Naive thymus-derived CD8-positive, alpha-beta T cell (primary cell): ENCODE results near the gene GOLGA6A. TPM values are rescaled to one million over a fixed set of nuclear protein-coding genes. Genes with fewer than 3 reads are reported as not detected.
"Not testable (repeated sequence)": the region's sequence is repeated elsewhere in the genome, so short reads cannot be mapped to it uniquely, and the experiment has no call there.

Experiments used
- ATAC-seq, 2 donors: fragments of 150-1000 bp; cut with Tn5 transposase in 1 of 2; sonication (Bioruptor Pico), chemical (Tn5 transposase) in 1 of 2; 1 replicate in 1 of 2; 2 replicates in 1 of 2; pipeline ENCODE4 v1.10.0; 2021; ENCODE audit warnings: mild to moderate bottlenecking in 2 of 2, moderate library complexity in 2 of 2
- POLR2A ChIA-PET: fragments of 350-600 bp; sonication (Branson Sonifier 250); formaldehyde crosslinking; loops from one replicate; lab custom pipeline; 2021; ENCODE audit warnings: antibody characterized with exemption; lab: Charles Lee
- DNase-seq, 10 donors: peaks; one replicate each; pipeline versions ENCODE4 v3.0.0 to v3.0.0-alpha.2; 2020 to 2022
- H3K27ac Mint-ChIP-seq, 10 donors: one replicate each; pipeline ENCODE4 v1.8.0; 2020 to 2022; ENCODE audit warnings: mild to moderate bottlenecking in 10 of 10, mixed read lengths in 10 of 10, moderate library complexity in 4 of 10, inconsistent platforms in 1 of 10
- H3K27me3 Mint-ChIP-seq, 5 donors: one replicate each; pipeline ENCODE4 v1.8.0; 2021 to 2022; ENCODE audit warnings: mixed read lengths in 5 of 5
- H3K36me3 Mint-ChIP-seq, 3 donors: one replicate each; pipeline ENCODE4 v1.8.0; 2020 to 2022; ENCODE audit warnings: mixed read lengths in 3 of 3, mild to moderate bottlenecking in 2 of 3, inconsistent platforms in 1 of 3
- H3K4me1 Mint-ChIP-seq, 4 donors: one replicate each; pipeline ENCODE4 v1.8.0; 2021 to 2022; ENCODE audit warnings: mixed read lengths in 4 of 4
- H3K4me3 Mint-ChIP-seq, 10 donors: one replicate each; pipeline ENCODE4 v1.8.0; 2020 to 2022; ENCODE audit warnings: mild to moderate bottlenecking in 10 of 10, mixed read lengths in 10 of 10, moderate library complexity in 6 of 10, inconsistent platforms in 1 of 10
- H3K9me3 Mint-ChIP-seq, 9 donors: one replicate each; pipeline ENCODE4 v1.8.0; 2020 to 2022; ENCODE audit warnings: mixed read lengths in 9 of 9, mild to moderate bottlenecking in 3 of 9, inconsistent platforms in 1 of 9, moderate library complexity in 1 of 9
- polyA plus RNA-seq, 3 donors: library from polyadenylated mRNA; unstranded; fragments of 300-500 nt; fragmentation: Illumina TruSeq; gene quantifications; one replicate each; pipeline ENCODE4 v1.2.3, GENCODE V29; 2021
- total RNA-seq, 8 experiments: library from RNA in 2 of 8; stranded (reverse) in 2 of 8; gene quantifications; one replicate each; pipeline ENCODE4 v1.2.3 and lab custom pipeline; 2021 to 2026

GOLGA6A gene, protein sequence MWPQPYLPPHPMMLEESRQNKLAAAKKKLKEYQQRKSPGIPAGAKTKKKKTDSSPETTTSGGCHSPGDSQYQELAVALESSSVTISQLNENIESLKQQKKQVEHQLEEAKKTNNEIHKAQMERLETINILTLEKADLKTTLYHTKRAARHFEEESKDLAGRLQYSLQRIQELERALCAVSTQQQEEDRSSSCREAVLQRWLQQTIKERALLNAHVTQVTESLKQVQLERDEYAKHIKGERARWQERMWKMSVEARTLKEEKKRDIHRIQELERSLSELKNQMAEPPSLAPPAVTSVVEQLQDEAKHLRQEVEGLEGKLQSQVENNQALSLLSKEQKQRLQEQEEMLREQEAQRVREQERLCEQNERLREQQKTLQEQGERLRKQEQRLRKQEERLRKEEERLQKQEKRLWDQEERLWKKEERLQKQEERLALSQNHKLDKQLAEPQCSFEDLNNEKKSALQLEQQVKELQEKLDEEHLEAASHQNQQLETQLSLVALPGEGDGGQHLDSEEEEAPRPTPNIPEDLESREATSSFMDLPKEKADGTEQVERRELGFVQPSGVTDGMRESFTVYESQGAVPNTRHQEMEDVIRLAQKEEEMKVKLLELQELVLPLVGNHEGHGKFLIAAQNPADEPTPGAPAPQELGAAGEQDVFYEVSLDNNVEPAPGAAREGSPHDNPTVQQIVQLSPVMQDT
- under 1 TPM; 0.16 to 0.39 TPM for total RNA-seq
- polyA plus RNA-seq = under 1 TPM in 1 of 3 donors, not detected in 2; 0.05 TPM
- 0 to 0.14 (median 0.08) reads per million in 6 experiments for total RNA-seq (lab: John Stamatoyannopoulos, UW)

DNA sequence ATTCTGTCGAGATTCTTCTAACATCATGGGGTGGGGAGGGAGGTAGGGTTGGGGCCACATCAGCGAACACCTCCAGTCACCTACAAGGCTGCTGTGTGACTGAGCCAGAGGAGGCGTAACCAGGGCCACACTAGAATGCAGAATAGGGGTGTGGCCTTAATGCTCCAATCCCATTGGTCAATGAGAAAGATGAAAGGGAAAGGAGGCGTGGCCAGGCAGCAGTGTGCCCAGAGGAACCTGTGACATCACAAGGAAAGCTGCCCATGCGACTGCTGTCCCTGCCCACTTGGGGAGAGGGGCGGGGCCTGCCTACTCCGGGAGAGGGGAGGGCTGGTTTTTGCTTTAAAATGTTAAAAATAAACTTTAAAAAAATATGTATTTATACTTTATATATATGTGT, at the start of gene GOLGA6A:
Gene GOLGA6A, minus strand, starts transcription at position 101 of the 400 bp plus-strand sequence. Its CDS starts 41 bp downstream, at position 60.
- H3K9me3 Mint-ChIP-seq = not testable (repeated sequence)

GRCh38 chr15:74131628-74132413, 49.5 kb upstream of the GOLGA6A start:
- ATAC-seq = no peak
- H3K27ac Mint-ChIP-seq = no peak overlapping the region
- peaks cover 22 to 54% (median 49%) of the 10 kb centered on the region in 4 donors for H3K4me1 Mint-ChIP-seq

More for the DNA sequence above, at the start of gene GOLGA6A:
- H3K27ac Mint-ChIP-seq, ATAC-seq, H3K27me3 Mint-ChIP-seq, H3K4me1 Mint-ChIP-seq, DNase-seq, H3K36me3 Mint-ChIP-seq, POLR2A ChIA-PET, H3K4me3 Mint-ChIP-seq: not testable (repeated sequence)

GRCh38 chr15:74130849-74131627, 48.7 kb upstream of the GOLGA6A start:
- Mint-ChIP-seq H3K4me3 (peak overlapping the region in 2 of 10 donors; percentile 29 to 43), H3K9me3 (no peaks in the 10 kb centered on the region), H3K27me3 (peaks cover 25 to 94% (median 62%) of the 10 kb centered on the region in 5 donors), H3K27ac (peak overlapping the region in 1 of 10 donors; percentile 51), H3K4me1 (peaks cover 18 to 50% (median 45%) of the 10 kb centered on the region in 4 donors), H3K36me3 (peaks cover 0 to 2% (median 0%) of the 10 kb centered on the region in 3 donors)
- ATAC-seq (no peak), DNase-seq (no peak)
- POLR2A ChIA-PET = interaction anchor here (0.6 kb wide), 1 partner anchor 67 kb away, joined by 3 read pairs; no protein-coding TSS in a partner anchor

More at GRCh38 chr15:74131628-74132413, 49.5 kb upstream of the GOLGA6A start:
- peaks cover 27 to 95% (median 62%) of the 10 kb centered on the region in 5 donors for H3K27me3 Mint-ChIP-seq
- H3K9me3 Mint-ChIP-seq = no peaks in the 10 kb centered on the region
- peak overlapping the region in 5 of 10 donors; percentile 4 to 65 (median 21) for H3K4me3 Mint-ChIP-seq
- no peak for DNase-seq
- POLR2A ChIA-PET = interaction anchor here (0.6 kb wide), 1 partner anchor 66 kb away, joined by 3 read pairs; no protein-coding TSS in a partner anchor
- peaks cover 0 to 2% (median 0%) of the 10 kb centered on the region in 3 donors for H3K36me3 Mint-ChIP-seq

- Mint-ChIP-seq H3K9me3 (no peaks in the 10 kb centered on the region), H3K27ac (peak within 1 kb of the TSS in 1 of 10 donors; percentile 62), H3K36me3 (peaks cover 0 to 2% (median 0%) of the 10 kb centered on the region in 3 donors), H3K27me3 (peaks cover 25 to 92% (median 64%) of the 10 kb centered on the region in 5 donors), H3K4me1 (peaks cover 18 to 50% (median 41%) of the 10 kb centered on the region in 4 donors), H3K4me3 (peak within 1 kb of the TSS in 8 of 10 donors; percentile 29 to 63 (median 58))
- DNase-seq (no peak), ATAC-seq (no peak)
- POLR2A ChIA-PET = no interaction called here
Measured at GRCh38 chr15:74130155-74130848, 48.0 kb upstream of the GOLGA6A start, which contains the start of gene ISLR2. Gene ISLR2 (plus strand): TSS chr15:74130586. CDS start chr15:74132755, 2,169 bp downstream.

- peak overlapping the region in 7 of 10 donors; percentile 14 to 63 (median 59) for H3K4me3 Mint-ChIP-seq
- H3K27ac Mint-ChIP-seq = peak overlapping the region in 1 of 10 donors; percentile 62
- no peaks in the 10 kb centered on the region for H3K9me3 Mint-ChIP-seq
- H3K27me3 Mint-ChIP-seq = peaks cover 20 to 91% (median 62%) of the 10 kb centered on the region in 5 donors
- ATAC-seq (no peak), DNase-seq (no peak)
- POLR2A ChIA-PET = interaction anchor here (0.7 to 1.1 kb wide), 2 partner anchors 9 to 186 kb away, joined by 3 to 4 read pairs; no protein-coding TSS in a partner anchor
- H3K4me1 Mint-ChIP-seq = peaks cover 15 to 44% (median 35%) of the 10 kb centered on the region in 4 donors
- H3K36me3 Mint-ChIP-seq = no peaks in the 10 kb centered on the region
Measured at GRCh38 chr15:74129586-74130154, 47.3 kb upstream of the GOLGA6A start.

DNA sequence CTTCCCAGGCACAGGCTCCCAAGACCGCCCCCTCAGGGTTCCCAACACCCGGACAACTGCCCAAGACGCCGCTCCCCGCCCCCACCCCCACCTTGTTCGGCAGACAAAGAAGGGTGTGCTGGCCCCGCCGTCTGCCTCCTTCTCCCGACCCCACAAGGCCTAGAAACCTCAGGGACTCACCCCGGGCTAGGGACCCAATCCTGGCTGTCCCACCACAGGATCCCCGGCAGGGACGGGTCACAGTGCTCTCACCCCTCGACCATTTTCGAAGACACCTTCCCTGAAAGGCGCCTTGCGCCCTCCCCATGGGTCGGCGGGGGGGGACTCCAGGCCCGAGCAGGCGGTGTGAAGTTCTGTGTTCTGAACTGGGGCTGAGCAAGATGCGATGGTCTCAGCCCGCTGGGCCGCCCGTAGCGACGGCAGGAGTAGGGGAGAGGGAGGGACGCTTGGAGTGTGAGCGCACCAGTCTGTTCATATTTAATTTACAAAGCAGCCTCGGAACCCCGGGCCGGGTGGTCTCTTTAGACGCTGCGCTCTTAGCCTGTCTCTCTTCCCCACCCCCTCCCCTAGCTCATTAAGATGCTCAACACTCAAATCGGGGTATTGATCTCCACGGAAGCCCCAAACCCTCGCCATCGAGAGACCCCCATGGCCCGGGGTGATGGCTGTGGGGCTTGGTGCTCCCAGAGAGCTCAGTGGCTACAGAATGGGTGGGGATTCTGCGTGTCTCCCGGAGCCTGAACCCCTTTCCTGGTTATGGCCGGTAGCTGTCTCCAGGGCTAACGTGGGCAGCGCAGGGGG, 46.6 kb upstream of the GOLGA6A start:
- ATAC-seq (no peak), DNase-seq (no peak)
- peaks cover 15 to 39% (median 33%) of the 10 kb centered on the region in 4 donors for H3K4me1 Mint-ChIP-seq
- POLR2A ChIA-PET = interaction anchor here (0.7 to 1.7 kb wide), 5 partner anchors 10 to 194 kb away, joined by 3 to 4 read pairs (median 3); no protein-coding TSS in a partner anchor
- no peaks in the 10 kb centered on the region for H3K36me3 Mint-ChIP-seq
- peak overlapping the region in 1 of 10 donors; percentile 62 for H3K27ac Mint-ChIP-seq
- no peaks in the 10 kb centered on the region for H3K9me3 Mint-ChIP-seq
- peak overlapping the region in 8 of 10 donors; percentile 6 to 71 (median 52) for H3K4me3 Mint-ChIP-seq
- H3K27me3 Mint-ChIP-seq = peaks cover 20 to 91% (median 57%) of the 10 kb centered on the region in 5 donors

DNA sequence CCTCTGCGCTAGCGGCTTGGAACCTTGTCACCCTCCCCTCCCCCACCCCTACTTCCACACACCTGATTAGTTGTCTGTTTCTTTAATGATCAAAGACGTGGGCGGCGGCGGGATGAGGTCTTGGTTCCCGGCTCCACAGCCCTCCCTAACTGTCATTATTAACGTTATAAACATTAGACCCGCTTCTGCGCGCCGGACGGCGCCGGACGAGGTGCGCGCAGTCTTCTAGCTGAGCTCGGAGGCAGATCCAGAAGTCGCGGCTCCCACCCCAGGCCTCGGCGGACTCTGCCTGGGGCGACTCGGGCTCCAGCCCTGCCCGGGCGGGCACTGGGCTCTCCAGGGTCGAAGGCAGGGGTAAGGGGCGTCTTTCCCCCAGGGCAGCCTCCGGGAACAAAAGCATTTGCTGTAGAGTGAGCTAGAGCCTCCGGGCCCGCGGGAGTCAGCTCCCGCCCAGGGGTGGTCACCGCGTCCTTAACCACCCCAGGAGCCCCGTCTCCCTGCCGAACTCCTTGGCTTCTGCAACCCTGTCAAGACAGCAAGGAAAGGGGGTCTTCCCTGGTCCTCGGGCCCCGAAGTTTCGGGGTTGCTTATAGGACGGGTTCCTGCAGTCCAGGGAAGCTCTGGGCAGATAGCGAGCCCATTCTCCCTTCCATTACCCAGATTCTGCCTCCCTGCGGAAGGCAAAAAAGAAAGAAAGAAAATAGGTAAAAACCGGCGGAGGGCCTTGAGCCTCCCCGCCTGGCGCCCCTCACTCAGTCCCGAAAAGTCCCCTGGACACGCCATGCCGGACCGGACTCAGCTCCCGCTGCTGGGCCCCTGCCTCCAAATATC, 45.8 kb upstream of the GOLGA6A start:
- H3K4me1 Mint-ChIP-seq = peaks cover 15 to 41% (median 35%) of the 10 kb centered on the region in 4 donors
- no peaks in the 10 kb centered on the region for H3K9me3 Mint-ChIP-seq
- H3K36me3 Mint-ChIP-seq = no peaks in the 10 kb centered on the region
- ATAC-seq (peak in 1 of 2 donors; percentile 36), DNase-seq (no peak)
- peaks cover 20 to 87% (median 58%) of the 10 kb centered on the region in 5 donors for H3K27me3 Mint-ChIP-seq
- no peak overlapping the region for H3K27ac Mint-ChIP-seq
- peak overlapping the region; percentile 4 to 74 (median 62) for H3K4me3 Mint-ChIP-seq
- POLR2A ChIA-PET = interaction anchor here (0.7 to 1.7 kb wide), 3 partner anchors 137 to 195 kb away, joined by 3 to 4 read pairs (median 3); no protein-coding TSS in a partner anchor

- Mint-ChIP-seq H3K27me3 (peaks cover 21 to 87% (median 62%) of the 10 kb centered on the region in 5 donors), H3K27ac (peak overlapping the region in 1 of 10 donors; percentile 62), H3K36me3 (no peaks in the 10 kb centered on the region), H3K4me3 (peak overlapping the region; percentile 39 to 74 (median 62)), H3K4me1 (peaks cover 16 to 47% (median 37%) of the 10 kb centered on the region in 4 donors), H3K9me3 (no peaks in the 10 kb centered on the region)
- ATAC-seq = peak; percentile 95 to 97
- DNase-seq = peak; percentile 66 to 91 (median 82)
- POLR2A ChIA-PET = interaction anchor here (1.7 kb wide), 1 partner anchor 192 kb away, joined by 4 read pairs; no protein-coding TSS in a partner anchor
Measured at GRCh38 chr15:74127255-74127953, 45.1 kb upstream of the GOLGA6A start.
